ENCODE measurements around the gene OR4K15. TPM values are rescaled to one million over a fixed set of nuclear protein-coding genes. Genes with fewer than 3 reads are reported as not detected.

Gene OR4K15
- total RNA-seq, 6 donors from 2014 or later = not detected

- TF ChIP-seq POLR2AphosphoS5 (IDR thresholded peaks at IDR 0.05) (no peak), POLR2A (IDR thresholded peaks at IDR 0.05) (no peak), EP300 (IDR thresholded peaks at IDR 0.05) (no peak), CTCF (IDR thresholded peaks at IDR 0.05) (no peak)
- no peaks in the 10 kb centered on the region for H3K27me3 ChIP-seq
Observed at GRCh38 chr14:20008156-20008555, 32.8 kb downstream of the OR4K15 start.

GRCh38 chr14:20019257-20019865, 44.0 kb downstream of the OR4K15 start, which contains the start of gene OR4K14:
Gene OR4K14, minus strand, starts transcription at chr14:20019307. Its CDS starts 4,114 bp downstream, at chr14:20015193.
- WGBS, 2 donors = 68 to 77% methylated on average over 2 of the region's 2 CpGs
- ATAC-seq (ENCODE audit: low FRiP score in 2 of 2) (no peak), DNase-seq (no peak)
- H3K4me3 ChIP-seq = no peak within 1 kb of the TSS
- TF ChIP-seq POLR2AphosphoS5 (IDR thresholded peaks at IDR 0.05) (no peak), POLR2A (IDR thresholded peaks at IDR 0.05) (no peak), EP300 (IDR thresholded peaks at IDR 0.05) (no peak), CTCF (IDR thresholded peaks at IDR 0.05) (no peak)
- peaks cover 0 to 4% (median 0%) of the 10 kb centered on the region in 4 donors for H3K9me3 ChIP-seq
- H3K27ac ChIP-seq = no peak within 1 kb of the TSS
- H3K36me3 ChIP-seq = no peaks in the 10 kb centered on the region
- H3K27me3 ChIP-seq = no peaks in the 10 kb centered on the region
- H3K4me1 ChIP-seq = no peaks in the 10 kb centered on the region

More at GRCh38 chr14:20008156-20008555, 32.8 kb downstream of the OR4K15 start:
- Histone ChIP-seq H3K4me1 (no peaks in the 10 kb centered on the region), H3K36me3 (no peaks in the 10 kb centered on the region), H3K9me3 (no peaks in the 10 kb centered on the region), H3K4me3 (no peak overlapping the region), H3K27ac (no peak overlapping the region)
- DNase-seq (no peak), ATAC-seq (ENCODE audit: low FRiP score in 2 of 2) (no peak)

Other genes starting within 250 kb of the OR4K15 start
- not detected for gene OR4Q3, start 232.0 kb upstream of the OR4K15 start, total RNA-seq
- gene OR4M1, start 202.1 kb upstream of the OR4K15 start, total RNA-seq = not detected
- gene OR4N2, start 171.8 kb upstream of the OR4K15 start, total RNA-seq = not detected
- not detected for gene OR4K2, start 100.4 kb upstream of the OR4K15 start, total RNA-seq
- gene OR4K5, start 55.0 kb upstream of the OR4K15 start, total RNA-seq = not detected
- not detected for gene OR4K1, start 44.7 kb upstream of the OR4K15 start, total RNA-seq
- not detected for gene OR4Q2, start 26.6 kb downstream of the OR4K15 start, total RNA-seq
- gene OR4K14, start 43.7 kb downstream of the OR4K15 start, total RNA-seq = not detected
- gene OR4K13, start 60.4 kb downstream of the OR4K15 start, total RNA-seq = not detected
- not detected for gene OR4L1, start 84.5 kb downstream of the OR4K15 start, total RNA-seq
- gene OR4K17, start 135.1 kb downstream of the OR4K15 start, total RNA-seq = not detected
- not detected for gene OR4N5, start 163.2 kb downstream of the OR4K15 start, total RNA-seq
- gene OR11G2, start 215.3 kb downstream of the OR4K15 start, total RNA-seq = not detected
- gene OR11H6, start 248.1 kb downstream of the OR4K15 start, total RNA-seq = not detected